ENCODE data around the gene RUNX3. TPM values are rescaled to one million over a fixed set of nuclear protein-coding genes. Genes with fewer than 3 reads are reported as not detected.

RUNX3 gene
- total RNA-seq, 1 experiment from 2014 or later = 1.5 TPM

GRCh38 chr1:24927473-24927872 is 2.6 kb downstream of the RUNX3 start (continued):
- no peak for TF ChIP-seq SMAD4 (CRISPR knock-in tag; IDR thresholded peaks at IDR 0.05)
- no peak for TF ChIP-seq ARID4B (CRISPR knock-in tag; IDR thresholded peaks at IDR 0.05; ENCODE audit: borderline replicate concordance)
- TF ChIP-seq TP53 (CRISPR knock-in tag; IDR thresholded peaks at IDR 0.05) = no peak
- TF ChIP-seq PRDM15 (CRISPR knock-in tag; IDR thresholded peaks at IDR 0.05) = no peak

GRCh38 chr1:24926563-24927249 is 3.4 kb downstream of the RUNX3 start:
- POLR2A ChIA-PET = interaction anchor here (0.6 to 2.6 kb wide), 3 partner anchors 39 to 289 kb away, joined by 4 to 11 read pairs (median 8); no protein-coding TSS in a partner anchor
- Mint-ChIP-seq H3K9me3 (no peaks in the 10 kb centered on the region), H3K4me3 (peak overlapping the region; percentile 70), H3K4me1 (peaks cover 40% of the 10 kb centered on the region), H3K27ac (no peak overlapping the region), H3K36me3 (no peaks in the 10 kb centered on the region), H3K27me3 (ENCODE audit: low read depth) (peaks cover 70% of the 10 kb centered on the region)
- TF ChIP-seq ATF6 (CRISPR knock-in tag; IDR thresholded peaks at IDR 0.05) = no peak
- no peak for TF ChIP-seq GTF2I (CRISPR knock-in tag; conservative IDR thresholded peaks at IDR 0.05)
- TF ChIP-seq ARID4B (CRISPR knock-in tag; IDR thresholded peaks at IDR 0.05; ENCODE audit: borderline replicate concordance) = no peak
- TF ChIP-seq ZNF317 (CRISPR knock-in tag; IDR thresholded peaks at IDR 0.05; ENCODE audit: borderline replicate concordance, low read depth) = 0 out of 2 replicates have a peak, but pooled peaks have one; percentile 25
- no peak for TF ChIP-seq MXD4 (CRISPR knock-in tag; IDR thresholded peaks at IDR 0.05; ENCODE audit: borderline replicate concordance)
- TF ChIP-seq NR3C1 (CRISPR knock-in tag; conservative IDR thresholded peaks at IDR 0.05; ENCODE audit: low read depth) = no peak
- ATAC-seq = peak; percentile 14
- peak; percentile 55 for DNase-seq (ENCODE audit: low spot score)
- CTCF ChIA-PET = interaction anchor here (0.6 to 4.2 kb wide), 18 partner anchors 8 to 592 kb away, joined by 3 to 52 read pairs (median 5); no protein-coding TSS in a partner anchor

Measured in WTC11 (cell line).